GM19438 (cell line): Measurements from ENCODE around the gene CUTC.

Experiments used
- ATAC-seq: cut with Tn5 transposase; IDR thresholded peaks from one replicate; pipeline ENCODE4 v1.9.1; 2021; ENCODE audit warnings: low read depth; ENCODE audit not compliant: unreplicated experiment

The CUTC gene

DNA sequence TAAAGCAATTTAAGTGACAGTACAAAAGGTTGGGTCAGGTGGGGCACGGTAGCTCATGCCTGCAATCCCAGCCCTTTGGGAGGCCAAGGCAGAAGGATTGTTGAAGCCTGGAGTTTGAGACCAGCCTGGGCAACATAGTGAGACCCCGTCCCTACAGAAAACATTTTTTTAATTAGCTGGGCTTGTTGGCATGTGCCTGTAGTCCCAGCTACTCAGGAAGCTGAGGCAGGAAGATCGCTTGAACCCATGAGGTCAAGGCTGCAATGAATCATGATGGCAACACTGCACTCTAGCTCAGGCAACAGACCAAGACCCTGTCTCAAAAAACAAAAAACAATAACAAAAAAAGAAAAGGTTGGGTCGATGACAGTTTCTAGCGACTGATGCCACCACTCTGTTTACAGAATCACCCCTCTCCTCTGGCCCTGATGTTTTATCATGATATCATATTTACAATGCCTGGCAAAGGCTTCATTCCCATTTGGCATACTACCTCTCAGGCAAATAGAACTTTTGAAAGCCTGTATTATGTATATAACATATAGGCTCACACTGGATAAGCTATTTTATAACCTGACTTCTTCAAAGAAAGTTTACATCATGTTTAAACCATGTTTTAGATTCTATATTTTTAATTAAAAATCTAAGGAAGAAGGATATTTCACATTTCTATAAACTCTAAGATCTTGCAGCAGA is 49.8 kb downstream of the CUTC start:
- no peak for ATAC-seq

- ATAC-seq, result no peak
Measured at GRCh38 chr10:99782447-99783286, 50.6 kb downstream of the CUTC start, which contains the start of gene ABCC2. TSS of gene ABCC2 (plus strand) at chr10:99782640. CDS start at chr10:99782845, 205 bp downstream.

- no peak for ATAC-seq
Measured at GRCh38 chr10:99784016-99784726, 52.1 kb downstream of the CUTC start.

GRCh38 chr10:99784727-99785441 is 52.9 kb downstream of the CUTC start:
- no peak for ATAC-seq

GRCh38 chr10:99785646-99786045 is 53.6 kb downstream of the CUTC start:
- no peak for ATAC-seq

DNA sequence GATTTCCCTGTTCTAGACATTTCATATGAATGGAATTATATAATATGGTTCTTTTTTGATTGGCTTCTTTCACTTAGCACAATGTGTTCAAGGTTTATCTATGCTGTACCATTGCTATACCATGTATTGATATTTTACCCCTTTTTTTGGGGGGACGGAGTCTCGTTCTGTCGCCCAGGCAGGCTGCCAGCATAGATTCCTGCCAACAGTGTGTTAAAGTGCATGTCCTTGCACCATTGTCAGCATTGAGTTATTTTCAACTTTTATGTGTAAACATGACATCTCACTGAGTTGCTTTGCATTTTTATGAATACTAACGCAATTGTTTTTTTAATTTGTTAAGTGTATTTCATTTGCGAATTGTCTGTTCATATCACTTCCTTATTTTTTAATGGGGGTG is 55.3 kb downstream of the CUTC start:
- ATAC-seq, result no peak

- ATAC-seq, result no peak
Measured at GRCh38 chr10:99787782-99788445, 55.9 kb downstream of the CUTC start.

- ATAC-seq, result no peak
Measured at GRCh38 chr10:99788598-99789256, 56.7 kb downstream of the CUTC start.

GRCh38 chr10:99791831-99792230 is 59.8 kb downstream of the CUTC start:
- no peak for ATAC-seq

DNA sequence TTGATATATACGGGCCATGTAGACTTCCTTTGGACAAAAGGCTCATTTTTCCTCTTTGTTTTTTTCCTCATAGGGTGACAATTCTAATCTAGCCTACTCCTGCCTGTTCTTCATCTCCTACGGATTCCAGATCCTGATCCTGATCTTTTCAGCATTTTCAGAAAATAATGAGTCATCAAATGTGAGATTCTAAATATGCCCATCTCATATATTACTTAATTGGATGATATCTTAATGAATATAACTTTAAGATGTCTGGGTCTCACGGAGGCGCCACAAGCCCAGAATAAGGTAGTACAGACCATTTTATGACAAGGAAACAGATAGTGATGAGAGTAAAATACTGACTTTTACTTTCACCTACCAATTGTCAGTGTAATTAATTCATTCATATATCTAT is 61.8 kb downstream of the CUTC start:
- no peak for ATAC-seq

DNA sequence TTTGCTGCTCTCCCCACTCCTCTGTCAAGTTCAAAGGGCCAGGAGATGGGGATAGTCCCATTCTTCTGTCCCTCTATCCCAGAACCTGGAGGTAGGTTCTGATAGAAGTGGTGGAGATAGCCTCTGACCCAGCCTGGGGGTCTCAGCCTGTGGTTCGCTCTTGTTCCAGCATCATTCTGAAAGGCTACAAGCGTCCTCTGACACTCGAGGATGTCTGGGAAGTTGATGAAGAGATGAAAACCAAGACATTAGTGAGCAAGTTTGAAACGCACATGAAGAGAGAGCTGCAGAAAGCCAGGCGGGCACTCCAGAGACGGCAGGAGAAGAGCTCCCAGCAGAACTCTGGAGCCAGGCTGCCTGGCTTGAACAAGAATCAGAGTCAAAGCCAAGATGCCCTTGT is 64.9 kb downstream of the CUTC start:
- ATAC-seq, result no peak

GRCh38 chr10:99798031-99798430 is 66.0 kb downstream of the CUTC start:
- ATAC-seq, result no peak

GRCh38 chr10:99798920-99799319 is 66.9 kb downstream of the CUTC start:
- ATAC-seq, result no peak

DNA sequence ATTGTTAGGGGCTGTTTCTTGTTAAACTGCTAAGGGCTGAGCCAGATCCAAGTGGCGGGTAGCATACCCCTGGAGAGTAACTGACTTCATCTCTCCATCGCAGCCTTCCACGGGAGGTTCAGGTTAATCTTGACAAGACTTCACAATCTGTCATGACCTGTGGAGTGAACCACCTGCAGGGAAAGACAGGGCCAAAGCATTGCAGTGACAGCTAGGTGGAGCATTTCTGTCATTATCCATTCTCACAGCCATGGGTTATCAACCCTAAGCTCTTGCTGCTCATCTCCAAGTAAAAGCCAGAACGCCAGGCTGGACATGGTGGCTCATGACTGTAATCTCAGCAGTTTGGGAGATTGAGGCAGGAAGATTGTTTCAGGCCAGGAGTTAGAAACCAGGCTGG is 67.6 kb downstream of the CUTC start:
- no peak for ATAC-seq

DNA sequence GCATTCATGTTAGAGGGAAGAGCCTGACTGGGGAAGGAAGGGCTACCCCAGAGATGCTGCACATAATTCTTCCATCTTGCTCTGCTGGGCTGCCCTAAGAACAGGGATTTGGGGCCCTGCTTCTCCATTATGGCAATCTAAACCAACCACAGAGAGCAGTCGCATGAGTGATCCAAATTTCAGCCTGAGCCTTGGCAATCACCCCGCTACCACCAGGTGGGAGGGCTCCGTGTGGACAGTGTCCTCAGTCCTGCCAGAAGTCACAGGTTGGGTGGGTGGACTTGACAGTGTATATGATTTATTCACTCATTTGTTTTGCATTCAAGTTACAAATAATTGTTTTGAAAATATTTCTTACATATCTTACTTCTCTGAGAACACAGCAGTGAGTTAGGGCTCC is 72.4 kb downstream of the CUTC start:
- ATAC-seq, result no peak

GRCh38 chr10:99805190-99805589 is 73.2 kb downstream of the CUTC start:
- ATAC-seq, result no peak
